ENCODE results near the gene APOBEC2. TPM values are rescaled to one million over a fixed set of nuclear protein-coding genes. Genes with fewer than 3 reads are reported as not detected.
A peak's percentile ranks its signal among the peaks of the same experiment; 100 is the strongest.

Gene APOBEC2
- total RNA-seq, 2 experiments from 2014 or later: not detected

DNA sequence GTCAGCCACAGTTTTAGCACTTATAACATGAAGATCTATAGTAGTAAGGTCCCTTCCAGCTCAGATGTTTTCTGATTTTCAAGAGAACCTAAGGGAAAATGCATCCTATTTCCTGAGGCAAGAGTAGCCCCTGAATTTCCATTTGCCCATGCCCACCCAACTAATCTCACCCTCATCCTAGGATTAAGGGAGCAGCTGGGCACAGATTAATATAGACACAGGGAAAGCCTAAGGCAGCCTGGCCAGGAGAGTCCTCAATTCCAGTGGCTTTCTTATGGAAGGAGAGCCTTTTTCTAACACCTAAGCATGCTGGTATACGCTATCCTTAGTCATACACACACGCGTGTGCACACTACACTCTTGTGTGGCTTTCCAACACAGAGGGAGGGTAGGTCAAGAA is 1.5 kb downstream of the APOBEC2 start:
- H3K27ac Mint-ChIP-seq: no peak overlapping the region
- no peak overlapping the region for H3K4me3 Mint-ChIP-seq
- CTCF ChIA-PET: interaction anchor here (0.8 to 5.0 kb wide), 7 partner anchors 13 to 128 kb away, joined by 3 to 24 read pairs (median 7); partner anchors contain the start of gene UNC5CL
- ATAC-seq: no peak
- H3K9me3 Mint-ChIP-seq (ENCODE audit: low read depth): no peaks in the 10 kb centered on the region
- no peak for DNase-seq
- no peaks in the 10 kb centered on the region for H3K27me3 Mint-ChIP-seq
- peaks cover 6% of the 10 kb centered on the region for H3K36me3 Mint-ChIP-seq
- peaks cover 15% of the 10 kb centered on the region for H3K4me1 Mint-ChIP-seq

- Mint-ChIP-seq H3K36me3 (peaks cover 6% of the 10 kb centered on the region), H3K27ac (no peak overlapping the region), H3K4me1 (peaks cover 15% of the 10 kb centered on the region), H3K4me3 (no peak overlapping the region), H3K27me3 (no peaks in the 10 kb centered on the region), H3K9me3 (ENCODE audit: low read depth) (no peaks in the 10 kb centered on the region)
- ATAC-seq: no peak
- CTCF ChIA-PET: interaction anchor here (0.5 to 5.0 kb wide), 7 partner anchors 12 to 127 kb away, joined by 3 to 24 read pairs (median 7); partner anchors contain the start of gene UNC5CL
- no peak for DNase-seq
These were observed 2.1 kb downstream of the APOBEC2 start for GRCh38 chr6:41055149-41055548.

DNA sequence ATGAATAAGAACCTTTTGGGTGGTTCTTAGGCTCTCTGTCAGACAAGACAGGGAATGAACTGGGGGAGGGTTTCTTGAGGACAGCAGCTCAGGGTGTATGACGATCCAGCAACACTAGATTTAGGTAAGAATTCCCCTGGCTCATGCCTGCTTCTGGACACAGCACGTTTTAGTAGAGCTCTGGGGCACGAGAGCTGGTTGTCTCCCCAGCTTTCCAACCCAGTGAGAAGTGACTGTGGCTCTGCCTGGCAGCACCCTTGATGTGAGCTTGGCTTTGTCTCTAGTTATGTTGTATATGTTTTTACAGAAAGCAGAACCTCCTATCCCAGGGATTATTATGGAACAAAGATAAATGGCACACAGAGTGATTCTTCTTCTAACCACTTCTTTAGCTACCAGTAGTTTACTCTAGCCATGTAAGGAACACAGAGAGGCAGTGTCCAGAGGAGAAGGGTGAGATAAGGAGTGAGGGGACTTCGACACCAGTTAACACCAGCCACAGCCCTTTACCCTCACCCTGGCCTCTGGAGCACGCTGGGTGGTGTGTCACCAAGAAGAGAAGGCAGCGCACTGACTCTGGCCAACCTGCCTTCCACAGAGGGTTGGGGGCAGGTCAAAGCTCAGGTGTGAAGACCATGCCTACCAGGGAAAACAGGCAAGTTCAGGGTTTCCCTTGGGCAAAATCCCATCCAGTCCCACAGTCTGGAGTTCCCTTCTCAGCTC is 3.9 kb downstream of the APOBEC2 start:
- Mint-ChIP-seq H3K36me3 (peaks cover 2% of the 10 kb centered on the region), H3K4me1 (peaks cover 12% of the 10 kb centered on the region), H3K4me3 (no peak overlapping the region), H3K27ac (no peak overlapping the region), H3K27me3 (no peaks in the 10 kb centered on the region), H3K9me3 (ENCODE audit: low read depth) (no peaks in the 10 kb centered on the region)
- ATAC-seq: no peak
- CTCF ChIA-PET: interaction anchor here (2.7 to 5.0 kb wide), 3 partner anchors 13 to 125 kb away, joined by 7 to 24 read pairs (median 16); no protein-coding TSS in a partner anchor
- no peak for DNase-seq

DNA sequence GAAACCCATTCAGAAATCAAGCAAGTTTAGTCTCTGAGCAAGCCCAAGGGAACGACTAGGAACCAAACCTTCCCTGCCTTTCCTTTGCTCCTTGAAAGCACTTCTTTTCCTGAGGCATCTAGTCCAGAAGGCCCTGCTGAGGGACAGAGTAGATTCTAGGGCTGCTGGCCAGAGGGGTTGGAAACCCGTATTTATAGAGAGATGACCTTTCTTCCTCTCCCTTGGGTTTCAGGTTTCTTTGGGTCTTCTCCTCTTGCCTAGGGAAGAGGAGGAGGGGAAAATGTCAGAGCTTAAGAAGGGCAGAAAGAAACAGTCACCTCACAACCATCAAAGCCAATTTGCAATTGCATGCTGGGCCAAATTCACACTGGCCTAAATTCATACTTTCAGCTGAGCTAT is 5.8 kb downstream of the APOBEC2 start:
- no peak for DNase-seq
- Mint-ChIP-seq H3K27ac (no peak overlapping the region), H3K36me3 (no peaks in the 10 kb centered on the region), H3K4me1 (peaks cover 3% of the 10 kb centered on the region), H3K4me3 (no peak overlapping the region), H3K27me3 (no peaks in the 10 kb centered on the region), H3K9me3 (ENCODE audit: low read depth) (no peaks in the 10 kb centered on the region)
- ATAC-seq: no peak
- CTCF ChIA-PET: interaction anchor here (1.0 to 1.5 kb wide), 2 partner anchors 12 to 248 kb away, joined by 3 to 7 read pairs; no protein-coding TSS in a partner anchor

GRCh38 chr6:41059556-41059955 is 6.6 kb downstream of the APOBEC2 start:
- CTCF ChIA-PET: interaction anchor here (1.0 to 1.5 kb wide), 3 partner anchors 11 to 247 kb away, joined by 3 to 7 read pairs (median 4); no protein-coding TSS in a partner anchor
- Mint-ChIP-seq H3K27ac (no peak overlapping the region), H3K4me3 (no peak overlapping the region), H3K27me3 (no peaks in the 10 kb centered on the region), H3K9me3 (ENCODE audit: low read depth) (no peaks in the 10 kb centered on the region), H3K4me1 (peaks cover 3% of the 10 kb centered on the region), H3K36me3 (peaks cover 1% of the 10 kb centered on the region)
- no peak for ATAC-seq
- no peak for DNase-seq

DNA sequence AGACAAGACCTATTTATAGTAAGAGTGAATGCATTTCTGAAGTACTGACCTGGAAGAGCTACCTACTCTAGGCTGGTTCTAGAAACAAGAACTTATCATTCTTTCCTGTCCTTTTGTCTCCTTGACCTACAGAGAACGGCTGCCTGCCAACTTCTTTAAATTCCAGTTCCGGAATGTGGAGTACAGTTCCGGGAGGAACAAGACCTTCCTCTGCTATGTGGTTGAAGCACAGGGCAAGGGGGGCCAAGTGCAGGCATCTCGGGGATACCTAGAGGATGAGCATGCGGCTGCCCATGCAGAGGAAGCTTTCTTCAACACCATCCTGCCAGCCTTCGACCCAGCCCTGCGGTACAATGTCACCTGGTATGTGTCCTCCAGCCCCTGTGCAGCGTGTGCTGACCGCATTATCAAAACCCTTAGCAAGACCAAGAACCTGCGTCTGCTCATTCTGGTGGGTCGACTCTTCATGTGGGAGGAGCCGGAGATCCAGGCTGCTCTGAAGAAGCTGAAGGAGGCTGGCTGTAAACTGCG is 8.3 kb downstream of the APOBEC2 start:
- Mint-ChIP-seq H3K27me3 (no peaks in the 10 kb centered on the region), H3K9me3 (ENCODE audit: low read depth) (no peaks in the 10 kb centered on the region), H3K4me3 (no peak overlapping the region), H3K27ac (no peak overlapping the region), H3K36me3 (peaks cover 7% of the 10 kb centered on the region), H3K4me1 (peaks cover 3% of the 10 kb centered on the region)
- CTCF ChIA-PET: no interaction called here
- no peak for DNase-seq
- no peak for ATAC-seq

GRCh38 chr6:41062056-41062455 is 9.1 kb downstream of the APOBEC2 start:
- H3K4me3 Mint-ChIP-seq: no peak overlapping the region
- peaks cover 9% of the 10 kb centered on the region for H3K4me1 Mint-ChIP-seq
- H3K27me3 Mint-ChIP-seq: no peaks in the 10 kb centered on the region
- H3K27ac Mint-ChIP-seq: no peak overlapping the region
- CTCF ChIA-PET: interaction anchor here (1.6 to 2.8 kb wide), 3 partner anchors 20 to 34 kb away, joined by 5 to 12 read pairs (median 9); partner anchors contain the start of genes TSPO2 and UNC5CL
- peaks cover 15% of the 10 kb centered on the region for H3K36me3 Mint-ChIP-seq
- DNase-seq: no peak
- H3K9me3 Mint-ChIP-seq (ENCODE audit: low read depth): no peaks in the 10 kb centered on the region
- no peak for ATAC-seq

DNA sequence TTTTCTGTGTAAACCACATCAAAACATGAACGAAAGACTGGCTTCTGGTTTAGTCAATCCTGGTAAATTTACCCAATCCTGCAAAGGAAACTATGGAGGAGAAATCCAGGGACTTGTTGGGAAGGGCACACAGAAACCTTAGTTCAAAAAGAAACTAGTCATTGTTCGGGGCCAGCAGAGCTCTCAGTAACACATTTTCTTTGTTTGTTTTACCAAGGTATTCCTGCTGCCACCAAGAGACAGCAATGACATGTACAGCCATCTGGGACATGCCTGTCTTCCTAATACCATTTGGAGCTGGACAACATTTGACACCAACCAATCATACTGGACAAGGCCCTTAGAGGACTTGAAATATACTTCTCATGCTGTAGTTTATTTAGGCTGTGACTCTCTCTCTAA is 10.9 kb downstream of the APOBEC2 start:
- no peak for DNase-seq
- no peaks in the 10 kb centered on the region for H3K9me3 Mint-ChIP-seq (ENCODE audit: low read depth)
- H3K4me1 Mint-ChIP-seq: peaks cover 22% of the 10 kb centered on the region
- peaks cover 26% of the 10 kb centered on the region for H3K36me3 Mint-ChIP-seq
- ATAC-seq: no peak
- H3K27ac Mint-ChIP-seq: no peak overlapping the region
- CTCF ChIA-PET: interaction anchor here (1.0 to 2.8 kb wide), 5 partner anchors 9 to 36 kb away, joined by 4 to 12 read pairs (median 5); partner anchors contain the start of genes NFYA, TSPO2 and UNC5CL
- H3K4me3 Mint-ChIP-seq: no peak overlapping the region
- no peaks in the 10 kb centered on the region for H3K27me3 Mint-ChIP-seq

GRCh38 chr6:41064841-41065240 is 11.8 kb downstream of the APOBEC2 start:
- Mint-ChIP-seq H3K27me3 (no peaks in the 10 kb centered on the region), H3K27ac (no peak overlapping the region), H3K4me3 (no peak overlapping the region), H3K9me3 (ENCODE audit: low read depth) (no peaks in the 10 kb centered on the region), H3K4me1 (peaks cover 32% of the 10 kb centered on the region), H3K36me3 (peaks cover 32% of the 10 kb centered on the region)
- DNase-seq (no peak), ATAC-seq (no peak)
- CTCF ChIA-PET: interaction anchor here (1.0 to 2.8 kb wide), 2 partner anchors 26 to 37 kb away, joined by 4 to 12 read pairs; partner anchors contain the start of gene UNC5CL

GRCh38 chr6:41065550-41066026 is 12.6 kb downstream of the APOBEC2 start:
- no peaks in the 10 kb centered on the region for H3K9me3 Mint-ChIP-seq (ENCODE audit: low read depth)
- CTCF ChIA-PET: interaction anchor here (0.7 to 0.8 kb wide), 2 partner anchors 27 to 37 kb away, joined by 3 to 5 read pairs; partner anchors contain the start of gene UNC5CL
- no peaks in the 10 kb centered on the region for H3K27me3 Mint-ChIP-seq
- DNase-seq (no peak), ATAC-seq (no peak)
- H3K27ac Mint-ChIP-seq: no peak overlapping the region
- peaks cover 37% of the 10 kb centered on the region for H3K36me3 Mint-ChIP-seq
- no peak overlapping the region for H3K4me3 Mint-ChIP-seq
- H3K4me1 Mint-ChIP-seq: peaks cover 37% of the 10 kb centered on the region

- Mint-ChIP-seq H3K4me1 (peaks cover 44% of the 10 kb centered on the region), H3K9me3 (ENCODE audit: low read depth) (no peaks in the 10 kb centered on the region), H3K4me3 (no peak overlapping the region), H3K36me3 (peaks cover 38% of the 10 kb centered on the region), H3K27ac (peak overlapping the region; percentile 1), H3K27me3 (no peaks in the 10 kb centered on the region)
- peak; percentile 70 for DNase-seq
- CTCF ChIA-PET: interaction anchor here (0.6 to 2.1 kb wide), 5 partner anchors 12 to 71 kb away, joined by 3 to 9 read pairs (median 3); partner anchors contain the start of gene UNC5CL
- no peak for ATAC-seq
These were observed 13.9 kb downstream of the APOBEC2 start for GRCh38 chr6:41066867-41067304.

GRCh38 chr6:41071501-41071922 is 18.5 kb downstream of the APOBEC2 start:
- peaks cover 38% of the 10 kb centered on the region for H3K36me3 Mint-ChIP-seq
- no peak for ATAC-seq
- H3K4me1 Mint-ChIP-seq: peaks cover 68% of the 10 kb centered on the region
- CTCF ChIA-PET: interaction anchor here (1.2 to 4.0 kb wide), 5 partner anchors 9 to 44 kb away, joined by 3 to 16 read pairs (median 7); no protein-coding TSS in a partner anchor
- H3K9me3 Mint-ChIP-seq (ENCODE audit: low read depth): no peaks in the 10 kb centered on the region
- peak overlapping the region; percentile 90 for H3K4me3 Mint-ChIP-seq
- no peak for DNase-seq
- H3K27me3 Mint-ChIP-seq: no peaks in the 10 kb centered on the region
- H3K27ac Mint-ChIP-seq: peak overlapping the region; percentile 99
